Measurements from ENCODE around the gene CACNG4. TPM values are rescaled to one million over a fixed set of nuclear protein-coding genes. Genes with fewer than 3 reads are reported as not detected.

CACNG4 gene
- total RNA-seq, 1 donor from 2014 or later = 0.34 TPM

- Histone ChIP-seq H3K4me1 (peaks cover 5% of the 10 kb centered on the region), H3K79me2 (ENCODE audit: low read depth) (no peaks in the 10 kb centered on the region), H2AFZ (replicated peaks) (no peak overlapping the region), H4K20me1 (ENCODE audit: low read depth) (no peaks in the 10 kb centered on the region), H3K9ac (no peak overlapping the region), H3K9me3 (ENCODE audit: low read depth) (no peaks in the 10 kb centered on the region), H3K4me2 (no peak overlapping the region), H3K4me3 (no peak overlapping the region), H3K27ac (no peak overlapping the region), H3F3A (ENCODE audit: low read depth) (no peaks in the 10 kb centered on the region), H3K36me3 (no peaks in the 10 kb centered on the region), H3K27me3 (no peaks in the 10 kb centered on the region)
- H3K36me3 Mint-ChIP-seq = peaks cover 18% of the 10 kb centered on the region
- no peaks in the 10 kb centered on the region for H3K4me1 Mint-ChIP-seq
- H3K9me3 Mint-ChIP-seq = no peaks in the 10 kb centered on the region
- no peak overlapping the region for H3K4me3 Mint-ChIP-seq
- no peaks in the 10 kb centered on the region for H3K27me3 Mint-ChIP-seq (ENCODE audit: insufficient read depth, low read depth)
- TF ChIP-seq EZH2phosphoT487 (IDR thresholded peaks at IDR 0.05) (no peak), CTCF (IDR thresholded peaks at IDR 0.05) (no peak), EZH2 (IDR thresholded peaks at IDR 0.05) (no peak)
- no peak overlapping the region for H3K27ac Mint-ChIP-seq
- no peak for DNase-seq (ENCODE audit: low spot score)
Observed at GRCh38 chr17:67026341-67026740, 61.8 kb downstream of the CACNG4 start.

GRCh38 chr17:67027031-67027628 is 62.6 kb downstream of the CACNG4 start:
- no peaks in the 10 kb centered on the region for H3K27me3 ChIP-seq
- TF ChIP-seq EZH2phosphoT487 (IDR thresholded peaks at IDR 0.05) (no peak), EZH2 (IDR thresholded peaks at IDR 0.05) (no peak), CTCF (IDR thresholded peaks at IDR 0.05) (no peak)
- Mint-ChIP-seq H3K27ac (no peak overlapping the region), H3K4me3 (no peak overlapping the region), H3K27me3 (ENCODE audit: insufficient read depth, low read depth) (no peaks in the 10 kb centered on the region), H3K4me1 (no peaks in the 10 kb centered on the region), H3K9me3 (no peaks in the 10 kb centered on the region), H3K36me3 (peaks cover 21% of the 10 kb centered on the region)
- H3F3A ChIP-seq (ENCODE audit: low read depth) = no peaks in the 10 kb centered on the region
- no peak for DNase-seq (ENCODE audit: low spot score)
- no peaks in the 10 kb centered on the region for H3K36me3 ChIP-seq
- H3K4me1 ChIP-seq = peaks cover 5% of the 10 kb centered on the region
- H3K4me3 ChIP-seq = no peak overlapping the region
- no peak overlapping the region for H2AFZ ChIP-seq (replicated peaks)
- H3K4me2 ChIP-seq = no peak overlapping the region
- H3K9ac ChIP-seq = no peak overlapping the region
- H4K20me1 ChIP-seq (ENCODE audit: low read depth) = no peaks in the 10 kb centered on the region
- H3K9me3 ChIP-seq (ENCODE audit: low read depth) = no peaks in the 10 kb centered on the region
- H3K27ac ChIP-seq = no peak overlapping the region
- no peaks in the 10 kb centered on the region for H3K79me2 ChIP-seq (ENCODE audit: low read depth)

- no peaks in the 10 kb centered on the region for H3K4me1 Mint-ChIP-seq
- H3K4me1 ChIP-seq = peaks cover 5% of the 10 kb centered on the region
- no peak for DNase-seq (ENCODE audit: low spot score)
- H3K36me3 ChIP-seq = no peaks in the 10 kb centered on the region
- no peak overlapping the region for H3K4me3 ChIP-seq
- no peak overlapping the region for H3K4me2 ChIP-seq
- H3K27ac ChIP-seq = no peak overlapping the region
- H2AFZ ChIP-seq (replicated peaks) = no peak overlapping the region
- no peak overlapping the region for H3K27ac Mint-ChIP-seq
- H3K4me3 Mint-ChIP-seq = no peak overlapping the region
- H3K9me3 Mint-ChIP-seq = peaks cover 4% of the 10 kb centered on the region
- no peaks in the 10 kb centered on the region for H4K20me1 ChIP-seq (ENCODE audit: low read depth)
- no peaks in the 10 kb centered on the region for H3K27me3 ChIP-seq
- H3K27me3 Mint-ChIP-seq (ENCODE audit: insufficient read depth, low read depth) = peaks cover 11% of the 10 kb centered on the region
- H3K36me3 Mint-ChIP-seq = peaks cover 29% of the 10 kb centered on the region
- H3K9me3 ChIP-seq (ENCODE audit: low read depth) = no peaks in the 10 kb centered on the region
- TF ChIP-seq EZH2 (IDR thresholded peaks at IDR 0.05) (no peak), CTCF (IDR thresholded peaks at IDR 0.05) (no peak), EZH2phosphoT487 (IDR thresholded peaks at IDR 0.05) (no peak)
- no peak overlapping the region for H3K9ac ChIP-seq
- H3K79me2 ChIP-seq (ENCODE audit: low read depth) = no peaks in the 10 kb centered on the region
- no peaks in the 10 kb centered on the region for H3F3A ChIP-seq (ENCODE audit: low read depth)
Observed at GRCh38 chr17:67030641-67031040, 66.1 kb downstream of the CACNG4 start.
